PC-3 (cell line): ENCODE data around the gene B3GAT1. TPM values are rescaled to one million over a fixed set of nuclear protein-coding genes. Genes with fewer than 3 reads are reported as not detected.

Experiments
- ATAC-seq: fragments of 200-7000 bp; cut with Tn5 transposase; 2 replicates; pipeline ENCODE4 v1.9.1; 2020; ENCODE audit warnings: mild to moderate bottlenecking, moderate library complexity
- BruUV-seq: library from RNA; stranded (reverse); fragments of 400-500 nt; replicated peaks from 2 replicates; lab custom pipeline; 2021; lab: Mats Ljungman, UMichigan
- CTCF ChIA-PET: fragments of 300-600 bp; sonication (Branson Sonifier 250); formaldehyde crosslinking; loops from one replicate; lab custom pipeline; 2022; ENCODE audit warnings: antibody characterized with exemption; lab: Charles Lee
- POLR2A ChIA-PET: fragments of 300-600 bp; sonication (Branson Sonifier 250); formaldehyde crosslinking; loops from one replicate; lab custom pipeline; 2022; ENCODE audit warnings: antibody characterized with exemption; ENCODE audit not compliant: unreplicated experiment; lab: Charles Lee
- DNase-seq: peaks from one replicate; pipeline ENCODE4 v3.0.0-alpha.2; 2015
- H2AFZ ChIP-seq: fragments of 300-600 bp; sonication (generic); 2 replicates; pipeline ENCODE4 v1.6.0; 2016; ENCODE audit warnings: antibody characterized with exemption, low read length
- H3F3A ChIP-seq: fragments of 300-600 bp; sonication (generic); one replicate; pipeline ENCODE4 v1.6.0; 2017; ENCODE audit warnings: antibody characterized with exemption, low read length, control low read depth, mild to moderate bottlenecking; ENCODE audit not compliant: unreplicated experiment
- H3K27ac ChIP-seq: fragments of 300-600 bp; sonication (generic); 2 replicates; pipeline ENCODE4 v1.5.1; 2016; ENCODE audit warnings: mild to moderate bottlenecking, low read length
- H3K27me3 ChIP-seq: fragments of 300-600 bp; sonication (generic); 2 replicates; pipeline ENCODE4 v1.6.1; 2016; ENCODE audit warnings: low read length, mixed read lengths
- H3K36me3 ChIP-seq: fragments of 300-600 bp; sonication (generic); 2 replicates; pipeline ENCODE4 v1.6.1; 2016; ENCODE audit warnings: low read depth, mixed run types, low read length, mixed read lengths
- H3K4me1 ChIP-seq: fragments of 300-600 bp; sonication (generic); 2 replicates; pipeline ENCODE4 v1.5.1; 2016; ENCODE audit warnings: low read length; ENCODE audit not compliant: insufficient read depth
- H3K4me2 ChIP-seq: fragments of 300-600 bp; sonication (generic); 2 replicates; pipeline ENCODE4 v1.6.0; 2016; ENCODE audit warnings: low read length
- H3K4me3 ChIP-seq: fragments of 300-600 bp; sonication (generic); 2 replicates; pipeline ENCODE4 v1.5.1; 2016; ENCODE audit warnings: mild to moderate bottlenecking, low read length, mixed read lengths
- H3K79me2 ChIP-seq: fragments of 300-600 bp; sonication (generic); 2 replicates; pipeline ENCODE4 v1.6.1; 2017; ENCODE audit warnings: low read length, mixed read lengths
- H3K9ac ChIP-seq: fragments of 300-600 bp; sonication (generic); 2 replicates; pipeline ENCODE4 v1.6.0; 2016; ENCODE audit warnings: mild to moderate bottlenecking, low read length
- H3K9me2 ChIP-seq: fragments of 300-600 bp; sonication (generic); replicated peaks from 2 replicates; pipeline ENCODE4 v1.6.1; 2016; ENCODE audit warnings: mixed run types, low read length, mixed read lengths
- H3K9me3 ChIP-seq: fragments of 300-600 bp; sonication (generic); 2 replicates; pipeline ENCODE4 v1.6.1; 2016; ENCODE audit warnings: low read length, mixed read lengths
- H4K20me1 ChIP-seq: fragments of 300-600 bp; sonication (generic); 2 replicates; pipeline ENCODE4 v1.6.1; 2016; ENCODE audit warnings: low read length, mixed read lengths
- EZH2 ChIP-seq: fragments of 300-600 bp; sonication (generic); IDR thresholded peaks from one replicate; pipeline ENCODE4 v1.6.1; 2017; ENCODE audit warnings: antibody characterized with exemption, mild to moderate bottlenecking, low read length; ENCODE audit not compliant: unreplicated experiment
- EZH2phosphoT487 ChIP-seq: fragments of 300-600 bp; sonication (generic); IDR thresholded peaks from 2 replicates; pipeline ENCODE4 v1.6.1; 2018; ENCODE audit warnings: mild to moderate bottlenecking, antibody characterized with exemption, low read length, borderline replicate concordance
- intact Hi-C: fragments of 100-400 bp; cut with micrococcal nuclease; formaldehyde crosslinking; loops from 2 replicates; pipeline ENCODE4 v1.9.0; 2023
- total RNA-seq: library from RNA; depleted of rRNA; stranded (reverse); fragments of >200 nt; gene quantifications from 2 replicates; pipeline ENCODE4 v1.2.3, GENCODE V29; 2014
- TF ChIP-seq, protein P1 (sequence below): fragments of 300-600 bp; sonication (generic); conservative IDR thresholded peaks from 2 replicates; pipeline ENCODE4 v1.5.1; 2017; ENCODE audit warnings: antibody characterized with exemption, low read depth, mild to moderate bottlenecking, low read length

The B3GAT1 gene
- total RNA-seq, 1 experiment from 2014 or later, result not detected

DNA sequence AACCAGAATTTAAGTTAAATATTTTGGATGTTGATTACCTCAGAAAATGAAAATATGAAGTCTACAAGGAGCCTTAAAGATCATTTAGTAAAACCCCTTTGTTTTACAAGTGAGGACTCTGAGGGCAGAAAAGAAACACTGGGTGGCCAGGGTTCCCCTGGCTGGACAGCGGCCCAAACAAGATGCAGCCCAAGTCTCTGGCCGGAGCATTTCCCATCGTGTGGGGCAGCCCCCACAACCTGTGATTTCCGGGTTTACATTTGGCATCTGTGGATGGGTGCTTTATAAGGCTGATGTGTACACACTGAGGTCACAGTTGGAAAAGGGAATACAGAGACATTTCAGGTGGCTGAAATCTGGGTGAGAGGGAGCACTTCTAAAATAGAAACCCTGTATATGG lies 28.8 kb upstream of the B3GAT1 start:
- no TSS peak for BruUV-seq
- Histone ChIP-seq H3K27ac (no peak overlapping the region), H3K4me2 (no peak overlapping the region), H3K27me3 (peaks cover 27% of the 10 kb centered on the region), H3K9ac (no peak overlapping the region), H3K9me3 (no peaks in the 10 kb centered on the region), H3K4me3 (no peak overlapping the region), H2AFZ (no peak overlapping the region), H4K20me1 (no peaks in the 10 kb centered on the region), H3K79me2 (no peaks in the 10 kb centered on the region), H3K36me3 (no peaks in the 10 kb centered on the region), H3K4me1 (no peaks in the 10 kb centered on the region), H3K9me2 (no peaks in the 10 kb centered on the region), H3F3A (no peaks in the 10 kb centered on the region)
- intact Hi-C loops, result no loop called here
- ChIA-PET POLR2A (no interaction called here), CTCF (no interaction called here)
- no peak for TF ChIP-seq EZH2phosphoT487
- no peak for TF ChIP-seq EZH2
- TF ChIP-seq, protein P1, sequence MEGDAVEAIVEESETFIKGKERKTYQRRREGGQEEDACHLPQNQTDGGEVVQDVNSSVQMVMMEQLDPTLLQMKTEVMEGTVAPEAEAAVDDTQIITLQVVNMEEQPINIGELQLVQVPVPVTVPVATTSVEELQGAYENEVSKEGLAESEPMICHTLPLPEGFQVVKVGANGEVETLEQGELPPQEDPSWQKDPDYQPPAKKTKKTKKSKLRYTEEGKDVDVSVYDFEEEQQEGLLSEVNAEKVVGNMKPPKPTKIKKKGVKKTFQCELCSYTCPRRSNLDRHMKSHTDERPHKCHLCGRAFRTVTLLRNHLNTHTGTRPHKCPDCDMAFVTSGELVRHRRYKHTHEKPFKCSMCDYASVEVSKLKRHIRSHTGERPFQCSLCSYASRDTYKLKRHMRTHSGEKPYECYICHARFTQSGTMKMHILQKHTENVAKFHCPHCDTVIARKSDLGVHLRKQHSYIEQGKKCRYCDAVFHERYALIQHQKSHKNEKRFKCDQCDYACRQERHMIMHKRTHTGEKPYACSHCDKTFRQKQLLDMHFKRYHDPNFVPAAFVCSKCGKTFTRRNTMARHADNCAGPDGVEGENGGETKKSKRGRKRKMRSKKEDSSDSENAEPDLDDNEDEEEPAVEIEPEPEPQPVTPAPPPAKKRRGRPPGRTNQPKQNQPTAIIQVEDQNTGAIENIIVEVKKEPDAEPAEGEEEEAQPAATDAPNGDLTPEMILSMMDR, result no peak
- no peak for ATAC-seq
- no peak for DNase-seq

DNA sequence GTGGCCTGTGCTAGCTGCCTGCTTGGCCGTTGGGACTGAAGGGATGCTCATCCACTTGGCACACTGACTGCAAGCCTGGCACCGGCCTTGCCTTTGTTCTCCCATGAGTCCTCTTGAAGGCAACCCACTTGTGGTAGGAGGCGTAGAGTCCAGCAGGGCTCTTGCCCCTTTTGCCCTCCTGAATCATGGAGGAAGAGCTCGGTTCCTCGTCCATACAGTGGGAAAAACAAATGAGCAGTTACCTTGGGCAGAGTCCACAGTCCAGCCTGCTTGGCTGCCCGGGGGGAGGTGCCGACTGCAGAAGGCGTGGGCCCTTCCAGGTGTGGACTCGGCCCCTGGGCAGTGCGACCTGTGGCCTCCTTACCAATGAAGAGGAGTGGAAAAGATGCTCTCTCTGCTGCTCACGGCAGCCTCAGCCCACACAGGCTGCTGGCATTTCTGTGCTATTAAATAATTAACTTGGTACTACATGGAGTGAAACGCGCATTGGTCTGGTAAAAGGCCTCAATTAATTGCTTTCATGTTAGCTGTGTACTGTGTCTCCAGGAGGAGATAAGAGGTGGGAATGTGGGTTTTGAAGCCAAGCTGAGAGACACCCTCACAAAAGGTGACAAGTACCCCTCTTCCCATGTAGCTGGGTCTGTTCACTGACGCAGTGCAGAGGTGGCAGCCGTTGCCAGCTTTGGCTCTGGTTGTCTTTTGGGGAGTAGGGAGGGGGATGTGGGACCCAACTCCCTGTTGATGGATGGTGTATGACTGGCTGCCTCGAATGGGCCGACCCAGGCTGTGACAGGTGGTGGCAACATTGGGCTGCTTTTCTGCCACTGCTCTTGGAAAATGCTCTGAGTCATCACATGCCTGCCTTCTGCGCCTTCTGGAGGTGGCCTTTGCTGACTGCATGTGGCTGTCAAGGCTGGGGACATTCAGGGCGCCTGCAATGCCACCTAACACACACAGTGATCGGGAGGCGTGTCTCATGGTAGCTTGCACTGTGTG lies 26.8 kb upstream of the B3GAT1 start:
- no peak overlapping the region for H3K9ac ChIP-seq
- H3K4me3 ChIP-seq, result no peak overlapping the region
- H3K36me3 ChIP-seq, result no peaks in the 10 kb centered on the region
- no peaks in the 10 kb centered on the region for H4K20me1 ChIP-seq
- H3K9me2 ChIP-seq, result no peaks in the 10 kb centered on the region
- no peaks in the 10 kb centered on the region for H3K9me3 ChIP-seq
- H3K27ac ChIP-seq, result no peak overlapping the region
- intact Hi-C loops, result no loop called here
- H2AFZ ChIP-seq, result no peak overlapping the region
- no peak overlapping the region for H3K4me2 ChIP-seq
- no peaks in the 10 kb centered on the region for H3K4me1 ChIP-seq
- TF ChIP-seq EZH2 (no peak), EZH2phosphoT487 (no peak)
- TF ChIP-seq, protein P1, result no peak
- H3K79me2 ChIP-seq, result no peaks in the 10 kb centered on the region
- no TSS peak for BruUV-seq
- ChIA-PET CTCF (no interaction called here), POLR2A (no interaction called here)
- H3F3A ChIP-seq, result no peaks in the 10 kb centered on the region
- no peak for DNase-seq
- H3K27me3 ChIP-seq, result peaks cover 35% of the 10 kb centered on the region
- ATAC-seq, result no peak

DNA sequence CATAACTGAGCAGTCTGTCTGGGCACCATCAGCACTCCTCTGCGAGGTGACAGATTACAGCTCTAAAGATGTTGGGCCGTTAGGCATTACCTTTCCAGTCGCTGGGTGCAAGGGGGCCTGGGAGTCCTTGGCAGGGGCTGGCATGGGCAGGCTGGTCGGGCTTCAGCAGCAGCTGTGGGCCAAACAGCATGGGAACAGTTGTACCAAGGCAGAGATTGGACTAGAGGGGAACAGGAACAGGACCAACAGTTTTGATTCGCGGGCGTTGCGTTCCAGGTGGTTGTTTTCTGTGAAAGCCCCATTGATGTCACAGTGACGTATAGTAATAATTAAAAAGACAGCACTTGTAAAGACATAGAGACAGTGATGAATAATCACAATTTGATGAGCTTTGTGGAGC lies 25.8 kb upstream of the B3GAT1 start:
- H3K27me3 ChIP-seq, result peaks cover 36% of the 10 kb centered on the region
- H3K4me3 ChIP-seq, result no peak overlapping the region
- no peak overlapping the region for H2AFZ ChIP-seq
- no peaks in the 10 kb centered on the region for H3K36me3 ChIP-seq
- no TSS peak for BruUV-seq
- TF ChIP-seq, protein P1, result no peak
- TF ChIP-seq EZH2phosphoT487, result no peak
- no peak for TF ChIP-seq EZH2
- DNase-seq, result no peak
- H4K20me1 ChIP-seq, result no peaks in the 10 kb centered on the region
- no peak overlapping the region for H3K9ac ChIP-seq
- intact Hi-C loops, result no loop called here
- H3F3A ChIP-seq, result no peaks in the 10 kb centered on the region
- H3K9me2 ChIP-seq, result no peaks in the 10 kb centered on the region
- H3K4me1 ChIP-seq, result no peaks in the 10 kb centered on the region
- ATAC-seq, result no peak
- ChIA-PET CTCF (no interaction called here), POLR2A (no interaction called here)
- H3K27ac ChIP-seq, result no peak overlapping the region
- no peak overlapping the region for H3K4me2 ChIP-seq
- no peaks in the 10 kb centered on the region for H3K79me2 ChIP-seq
- no peaks in the 10 kb centered on the region; the same call in 1 of the 2 replicates for H3K9me3 ChIP-seq
